Cardiac muscle cell (in vitro differentiated cells and primary cell): Measurements from ENCODE around the gene STEAP3. TPM values are rescaled to one million over a fixed set of nuclear protein-coding genes. Genes with fewer than 3 reads are reported as not detected.

Source experiments
- DNase-seq, 2 donors: peaks; one replicate each; pipeline versions ENCODE4 v3.0.0 to v3.0.0-alpha.2; 2010 to 2017; ENCODE audit warnings: low read depth in 1 of 2, low spot score in 1 of 2
- H3K27ac ChIP-seq: fragments of 200-600 bp; sonication (generic); 2 replicates; pipeline ENCODE4 v1.5.1; 2016
- H3K27me3 ChIP-seq: fragments of 200-600 bp; sonication (generic); 2 replicates; pipeline ENCODE4 v1.6.0; 2016; ENCODE audit warnings: control low read depth
- H3K36me3 ChIP-seq: fragments of 200-600 bp; sonication (generic); 2 replicates; pipeline ENCODE4 v1.5.1; 2016; ENCODE audit warnings: control low read depth
- H3K4me1 ChIP-seq: fragments of 200-600 bp; sonication (generic); 2 replicates; pipeline ENCODE4 v1.8.1; 2017; ENCODE audit warnings: low read depth, mild to moderate bottlenecking, mixed run types
- H3K4me3 ChIP-seq: fragments of 200-600 bp; sonication (generic); 2 replicates; pipeline ENCODE4 v1.5.1; 2016; ENCODE audit warnings: mild to moderate bottlenecking
- H3K9me3 ChIP-seq: fragments of 200-600 bp; sonication (generic); 2 replicates; pipeline ENCODE4 v1.5.1; 2017; ENCODE audit warnings: low read depth, mild to moderate bottlenecking, control low read depth
- polyA plus RNA-seq: library from polyadenylated mRNA; unstranded; fragments of >200 nt; fragmentation: Nextera tagmentation; extraction: Ambion mirVana; gene quantifications from 2 replicates; pipeline ENCODE4 v1.2.1, GENCODE V29; 2016
- total RNA-seq: library from RNA; depleted of rRNA; stranded (reverse); fragments of >200 nt; gene quantifications from 2 replicates; pipeline ENCODE4 v1.2.3, GENCODE V29; 2016
- TF ChIP-seq, protein P1 (sequence below): IDR thresholded peaks from 2 replicates; pipeline ENCODE4 v1.5.1; 2012; ENCODE audit warnings: low read depth, mild to moderate bottlenecking, low read length

The STEAP3 gene
- total and polyA plus RNA-seq, 2 experiments from 2014 or later = 3.8 to 4.5 TPM

DNA sequence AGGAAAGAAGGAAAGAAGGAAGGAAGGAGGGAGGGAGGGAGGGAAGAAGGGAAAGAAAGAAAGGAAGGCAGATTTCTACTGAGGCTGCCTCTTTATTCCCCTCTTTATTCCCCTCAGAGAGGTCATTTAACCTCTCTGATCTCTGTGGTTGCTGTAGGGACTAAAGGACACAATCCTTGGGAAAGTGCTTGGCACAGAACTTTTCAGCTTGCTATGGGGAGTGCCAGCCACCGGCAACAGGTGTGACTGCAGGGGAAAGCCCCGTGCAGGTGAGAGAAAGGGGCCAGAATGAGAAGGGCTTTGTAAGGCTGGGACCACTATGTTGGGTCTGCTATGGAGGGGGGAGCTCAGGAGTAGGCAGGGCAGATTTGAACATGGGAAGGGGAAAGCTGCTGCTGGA is 27.7 kb upstream of the STEAP3 start:
- DNase-seq = no peak
- Histone ChIP-seq H3K36me3 (no peaks in the 10 kb centered on the region), H3K4me3 (no peak overlapping the region), H3K9me3 (no peaks in the 10 kb centered on the region), H3K27me3 (peaks cover 14% of the 10 kb centered on the region), H3K27ac (no peak overlapping the region), H3K4me1 (no peaks in the 10 kb centered on the region)
- TF ChIP-seq, protein P1, sequence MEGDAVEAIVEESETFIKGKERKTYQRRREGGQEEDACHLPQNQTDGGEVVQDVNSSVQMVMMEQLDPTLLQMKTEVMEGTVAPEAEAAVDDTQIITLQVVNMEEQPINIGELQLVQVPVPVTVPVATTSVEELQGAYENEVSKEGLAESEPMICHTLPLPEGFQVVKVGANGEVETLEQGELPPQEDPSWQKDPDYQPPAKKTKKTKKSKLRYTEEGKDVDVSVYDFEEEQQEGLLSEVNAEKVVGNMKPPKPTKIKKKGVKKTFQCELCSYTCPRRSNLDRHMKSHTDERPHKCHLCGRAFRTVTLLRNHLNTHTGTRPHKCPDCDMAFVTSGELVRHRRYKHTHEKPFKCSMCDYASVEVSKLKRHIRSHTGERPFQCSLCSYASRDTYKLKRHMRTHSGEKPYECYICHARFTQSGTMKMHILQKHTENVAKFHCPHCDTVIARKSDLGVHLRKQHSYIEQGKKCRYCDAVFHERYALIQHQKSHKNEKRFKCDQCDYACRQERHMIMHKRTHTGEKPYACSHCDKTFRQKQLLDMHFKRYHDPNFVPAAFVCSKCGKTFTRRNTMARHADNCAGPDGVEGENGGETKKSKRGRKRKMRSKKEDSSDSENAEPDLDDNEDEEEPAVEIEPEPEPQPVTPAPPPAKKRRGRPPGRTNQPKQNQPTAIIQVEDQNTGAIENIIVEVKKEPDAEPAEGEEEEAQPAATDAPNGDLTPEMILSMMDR = no peak

DNA sequence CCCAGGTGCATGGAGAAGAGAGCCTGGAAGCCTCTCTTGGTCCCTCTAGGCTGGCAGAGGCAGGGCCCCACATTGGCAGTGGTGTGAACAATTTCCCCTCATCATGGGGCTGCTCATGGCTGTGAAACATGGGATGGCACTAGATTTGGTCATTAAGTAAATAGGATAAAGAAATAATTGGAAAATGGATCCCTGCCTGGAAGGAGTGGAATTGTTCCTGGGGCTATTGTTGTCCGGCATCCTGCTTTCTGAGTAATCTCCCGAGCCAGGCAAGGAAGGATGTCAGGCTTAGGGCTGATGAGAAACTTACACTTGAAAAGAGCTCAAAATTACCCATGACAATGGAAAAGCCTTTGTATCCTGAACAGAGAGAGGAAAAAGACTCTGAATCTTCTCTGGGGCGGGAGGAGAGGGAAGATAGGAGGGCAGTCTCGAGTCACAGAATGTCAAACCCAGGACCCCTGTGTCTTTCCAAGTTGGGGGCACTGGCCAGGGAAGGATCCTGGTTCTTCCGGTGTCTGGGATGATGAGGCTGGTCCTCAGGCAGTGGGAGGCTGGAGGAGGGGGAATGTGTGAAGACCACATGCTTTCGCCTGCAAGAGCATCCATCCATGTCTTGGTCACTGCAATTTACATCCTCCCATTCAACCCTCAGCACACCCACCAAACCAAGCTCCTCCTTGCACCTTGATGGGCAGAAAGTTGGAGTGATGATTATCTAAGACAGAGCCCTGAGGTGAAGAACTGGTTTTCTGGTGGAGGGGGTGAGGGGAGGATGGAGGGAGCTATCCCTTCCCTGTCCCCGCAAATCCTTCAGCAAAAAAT is 27.1 kb upstream of the STEAP3 start:
- Histone ChIP-seq H3K4me3 (no peak overlapping the region), H3K9me3 (no peaks in the 10 kb centered on the region), H3K27ac (no peak overlapping the region), H3K36me3 (no peaks in the 10 kb centered on the region), H3K27me3 (peaks cover 14% of the 10 kb centered on the region), H3K4me1 (no peaks in the 10 kb centered on the region)
- TF ChIP-seq, protein P1 = no peak
- DNase-seq = peak in 1 of 2 donors; percentile 19

DNA sequence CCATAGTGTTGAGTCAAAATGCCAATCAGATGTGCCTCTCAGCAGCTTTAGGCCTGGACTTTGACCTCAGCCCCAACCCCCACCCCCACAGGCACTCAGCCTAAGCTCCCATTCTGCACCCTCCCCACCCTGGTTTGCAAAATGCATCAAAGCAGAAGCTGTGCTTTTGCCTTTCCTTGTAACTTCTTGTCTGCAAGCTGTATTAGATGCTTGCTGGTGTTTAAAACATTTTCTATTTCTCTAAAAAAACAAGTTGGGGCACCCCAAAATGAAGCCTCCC is 26.6 kb upstream of the STEAP3 start:
- H3K4me3 ChIP-seq = no peak overlapping the region
- no peaks in the 10 kb centered on the region for H3K36me3 ChIP-seq
- H3K4me1 ChIP-seq = no peaks in the 10 kb centered on the region
- H3K27ac ChIP-seq = no peak overlapping the region
- H3K9me3 ChIP-seq = no peaks in the 10 kb centered on the region
- TF ChIP-seq, protein P1 = no peak
- peaks cover 14% of the 10 kb centered on the region for H3K27me3 ChIP-seq
- no peak for DNase-seq

DNA sequence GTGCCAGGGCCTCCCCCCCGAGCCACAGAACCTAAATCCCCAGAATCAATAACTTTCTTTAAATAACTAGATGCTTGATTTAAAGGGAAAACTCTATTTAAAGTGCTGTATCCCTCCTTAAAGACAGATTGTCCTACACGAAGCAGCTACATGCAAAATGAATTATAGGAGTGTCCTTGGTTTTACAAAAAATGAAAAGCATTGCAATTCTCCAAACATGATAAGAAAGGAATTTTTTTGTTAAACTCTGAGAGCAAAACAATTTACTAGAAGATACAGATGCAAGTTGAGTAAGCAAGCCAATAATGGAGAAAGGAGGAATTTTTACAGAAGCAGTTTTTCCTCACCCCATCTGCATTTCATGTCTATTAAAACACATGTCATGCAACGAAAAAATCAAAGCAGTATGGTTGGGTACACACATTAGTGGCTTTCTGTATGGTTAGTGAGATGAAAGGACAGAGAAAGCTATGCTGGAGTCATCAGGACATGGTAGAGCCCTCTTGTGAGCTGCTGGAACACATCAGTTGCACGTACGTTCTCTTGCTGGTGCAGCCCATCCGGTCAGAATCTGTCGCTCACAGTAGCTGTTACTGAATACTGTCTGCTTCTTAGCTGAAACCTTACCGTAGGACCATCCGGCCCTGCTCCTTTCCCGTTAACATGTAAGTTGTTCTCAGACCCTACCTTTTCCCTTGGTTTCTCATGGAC is 25.9 kb upstream of the STEAP3 start:
- H3K4me3 ChIP-seq = no peak overlapping the region
- no peaks in the 10 kb centered on the region for H3K9me3 ChIP-seq
- H3K27ac ChIP-seq = no peak overlapping the region
- peaks cover 14% of the 10 kb centered on the region for H3K27me3 ChIP-seq
- H3K36me3 ChIP-seq = no peaks in the 10 kb centered on the region
- no peaks in the 10 kb centered on the region for H3K4me1 ChIP-seq
- DNase-seq = peak in 1 of 2 donors; percentile 53
- TF ChIP-seq, protein P1 = no peak

DNA sequence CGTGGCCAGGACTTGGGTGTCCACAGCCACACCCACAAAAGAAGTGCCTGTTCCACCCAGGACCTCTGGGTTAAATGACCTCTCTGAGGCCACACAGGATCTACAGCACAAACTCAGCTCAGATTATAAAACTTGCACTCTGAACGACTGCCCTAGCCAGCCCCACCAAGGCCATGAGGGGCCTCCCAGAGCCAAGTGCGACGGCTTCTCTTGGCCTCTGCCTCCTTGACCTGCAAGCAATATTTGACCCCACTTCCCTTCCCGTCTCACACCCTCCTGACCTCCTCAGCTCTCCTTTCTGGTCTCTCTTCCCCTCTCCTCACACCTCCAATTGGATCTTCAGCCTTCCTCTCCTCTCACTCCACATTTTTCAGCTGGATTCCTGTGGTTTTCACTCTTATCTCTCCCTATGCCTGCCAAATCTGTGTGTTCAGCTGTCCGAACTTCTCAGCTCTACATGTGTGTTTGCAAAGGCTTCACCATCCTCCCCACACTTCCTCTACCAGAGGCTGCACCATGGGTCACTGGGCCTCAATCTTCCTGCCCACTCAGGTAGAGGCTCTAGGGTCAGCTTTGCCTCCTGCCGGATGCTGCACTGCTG is 25.3 kb upstream of the STEAP3 start:
- no peak overlapping the region for H3K27ac ChIP-seq
- no peaks in the 10 kb centered on the region for H3K36me3 ChIP-seq
- H3K27me3 ChIP-seq = peaks cover 14% of the 10 kb centered on the region
- TF ChIP-seq, protein P1 = no peak
- no peaks in the 10 kb centered on the region for H3K9me3 ChIP-seq
- no peak overlapping the region for H3K4me3 ChIP-seq
- DNase-seq = peak in 1 of 2 donors; percentile 85
- H3K4me1 ChIP-seq = no peaks in the 10 kb centered on the region
